HG03442 (cell line): Measurements from ENCODE around the gene RBFOX1.

ENCODE experiments used
- ATAC-seq: cut with Tn5 transposase; IDR thresholded peaks from one replicate; pipeline ENCODE4 v1.9.1; 2021; ENCODE audit warnings: mild to moderate bottlenecking, moderate library complexity; ENCODE audit not compliant: unreplicated experiment

RBFOX1 gene

GRCh38 chr16:7332611-7333010 is at the start of gene RBFOX1:
TSS of gene RBFOX1 (plus strand) at chr16:7332845.
- ATAC-seq = no peak

- no peak for ATAC-seq
Measured at GRCh38 chr16:7284780-7285179, 47.9 kb upstream of the RBFOX1 start.

- no peak for ATAC-seq
Measured at GRCh38 chr16:7285520-7285919, 47.1 kb upstream of the RBFOX1 start.

- ATAC-seq = no peak
Measured at GRCh38 chr16:7289299-7289698, 43.3 kb upstream of the RBFOX1 start.

- ATAC-seq = no peak
Measured at GRCh38 chr16:7290682-7291081, 42.0 kb upstream of the RBFOX1 start.

- ATAC-seq = no peak
Measured at GRCh38 chr16:7294020-7294419, 38.6 kb upstream of the RBFOX1 start.

GRCh38 chr16:7303052-7303610 is 29.5 kb upstream of the RBFOX1 start:
- ATAC-seq = no peak

GRCh38 chr16:7303660-7304200 is 28.9 kb upstream of the RBFOX1 start:
- ATAC-seq = no peak

- ATAC-seq = no peak
Measured at GRCh38 chr16:7304279-7304678, 28.4 kb upstream of the RBFOX1 start.

- no peak for ATAC-seq
Measured at GRCh38 chr16:7304958-7305357, 27.7 kb upstream of the RBFOX1 start.

- no peak for ATAC-seq
Measured at GRCh38 chr16:7313170-7313569, 19.5 kb upstream of the RBFOX1 start.

- no peak for ATAC-seq
Measured at GRCh38 chr16:7314163-7314562, 18.5 kb upstream of the RBFOX1 start.

- ATAC-seq = no peak
Measured at GRCh38 chr16:7315813-7316212, 16.8 kb upstream of the RBFOX1 start.

- ATAC-seq = no peak
Measured at GRCh38 chr16:7316281-7316888, 16.3 kb upstream of the RBFOX1 start.

GRCh38 chr16:7317982-7318381 is 14.7 kb upstream of the RBFOX1 start:
- no peak for ATAC-seq

- ATAC-seq = no peak
Measured at GRCh38 chr16:7318686-7319085, 14.0 kb upstream of the RBFOX1 start.

- no peak for ATAC-seq
Measured at GRCh38 chr16:7319514-7319913, 13.1 kb upstream of the RBFOX1 start.

- ATAC-seq = no peak
Measured at GRCh38 chr16:7321661-7322060, 11.0 kb upstream of the RBFOX1 start.

- no peak for ATAC-seq
Measured at GRCh38 chr16:7324321-7324720, 8.3 kb upstream of the RBFOX1 start.

GRCh38 chr16:7325834-7326233 is 6.8 kb upstream of the RBFOX1 start:
- no peak for ATAC-seq

- no peak for ATAC-seq
Measured at GRCh38 chr16:7330709-7331108, 1.9 kb upstream of the RBFOX1 start.

- ATAC-seq = no peak
Measured at GRCh38 chr16:7331997-7332396, 648 bp upstream of the RBFOX1 start.
